Keratinocyte (primary cell): ENCODE results near the gene ADH1C.

Source experiments
- CTCF ChIP-seq, 3 experiments: IDR thresholded peaks in 1 of 3; conservative IDR thresholded peaks in 1 of 3; optimal IDR thresholded peaks in 1 of 3; 2 replicates in 2 of 3; 3 replicates in 1 of 3; pipeline versions ENCODE3 to v1.5.1; 2011; ENCODE audit warnings: low read length in 3 of 3, mild to moderate bottlenecking in 3 of 3, moderate library complexity in 2 of 3, control low read depth in 1 of 3, inconsistent platforms in 1 of 3; ENCODE audit not compliant: insufficient read depth in 2 of 3; ENCODE audit errors: extremely low read depth in 1 of 3
- EZH2 ChIP-seq: IDR thresholded peaks from one replicate; pipeline ENCODE4 v1.6.1; 2012; ENCODE audit warnings: inconsistent platforms, mild to moderate bottlenecking, low read length, moderate library complexity

- no peak for TF ChIP-seq CTCF (optimal IDR thresholded peaks at IDR 0.05 in 1 of 3, IDR thresholded peaks at IDR 0.05 in 1 of 3, conservative IDR thresholded peaks at IDR 0.05 in 1 of 3; ENCODE audit: extremely low read depth in 1 of 3, insufficient read depth in 2 of 3, low read length in 3 of 3)
- TF ChIP-seq EZH2 = no peak
Measured at GRCh38 chr4:99361268-99361898, 8.8 kb upstream of the ADH1C start.
